Caco-2 (cell line): ENCODE data around the gene ACSL5. TPM values are rescaled to one million over a fixed set of nuclear protein-coding genes. Genes with fewer than 3 reads are reported as not detected.

Experiments
- BruUV-seq: library from RNA; stranded (reverse); fragments of 400-500 nt; replicated peaks from 2 replicates; lab custom pipeline; 2021; lab: Mats Ljungman, UMichigan
- CTCF ChIA-PET: fragments of 300-600 bp; sonication (Branson Sonifier 250); formaldehyde crosslinking; loops from one replicate; lab custom pipeline; 2022; ENCODE audit warnings: antibody characterized with exemption; lab: Charles Lee
- POLR2A ChIA-PET: fragments of 300-600 bp; sonication (Branson Sonifier 250); formaldehyde crosslinking; loops from one replicate; lab custom pipeline; 2022; ENCODE audit warnings: antibody characterized with exemption; lab: Charles Lee
- DNase-seq, 2 experiments: peaks; one replicate each; pipeline versions ENCODE4 v3.0.0 to v3.0.0-alpha.2; 2020 to 2022
- H3K27me3 ChIP-seq: replicated peaks from 2 replicates; pipeline ENCODE4 v1.6.0; 2011; ENCODE audit warnings: low read length; ENCODE audit not compliant: control insufficient read depth, insufficient read depth
- H3K36me3 ChIP-seq: 2 replicates; pipeline ENCODE4 v1.5.1; 2011; ENCODE audit warnings: low read length; ENCODE audit not compliant: control insufficient read depth, insufficient read depth
- H3K4me1 ChIP-seq: fragments of 250-450 bp; sonication (Bioruptor Pico); 2 replicates; pipeline ENCODE4 v1.5.1; 2020; ENCODE audit warnings: mild to moderate bottlenecking
- H3K4me3 ChIP-seq: 2 replicates; pipeline ENCODE4 v1.5.1; 2011; ENCODE audit warnings: low read depth, mild to moderate bottlenecking, control low read depth, low read length
- H3K9me3 ChIP-seq: fragments of 250-450 bp; sonication (Bioruptor Pico); 2 replicates; pipeline ENCODE4 v1.5.1; 2020; ENCODE audit warnings: mild to moderate bottlenecking, moderate library complexity
- H3K27ac Mint-ChIP-seq: one replicate; pipeline ENCODE4 v1.8.0; 2022; ENCODE audit warnings: mixed read lengths; ENCODE audit not compliant: unreplicated experiment
- H3K27me3 Mint-ChIP-seq: one replicate; pipeline ENCODE4 v1.8.0; 2022; ENCODE audit warnings: mixed read lengths; ENCODE audit not compliant: insufficient read depth, unreplicated experiment
- H3K36me3 Mint-ChIP-seq: one replicate; pipeline ENCODE4 v1.8.0; 2022; ENCODE audit warnings: mild to moderate bottlenecking, mixed read lengths; ENCODE audit not compliant: insufficient read depth, unreplicated experiment
- H3K4me1 Mint-ChIP-seq: one replicate; pipeline ENCODE4 v1.8.0; 2022; ENCODE audit warnings: low read depth, mixed read lengths; ENCODE audit not compliant: unreplicated experiment
- H3K4me3 Mint-ChIP-seq: one replicate; pipeline ENCODE4 v1.8.0; 2022; ENCODE audit warnings: mild to moderate bottlenecking, moderate library complexity, mixed read lengths; ENCODE audit not compliant: unreplicated experiment
- H3K9me3 Mint-ChIP-seq: one replicate; pipeline ENCODE4 v1.8.0; 2022; ENCODE audit warnings: mixed read lengths; ENCODE audit not compliant: unreplicated experiment
- intact Hi-C: fragments of 100-400 bp; cut with micrococcal nuclease; formaldehyde crosslinking; loops from one replicate; pipeline ENCODE4 v1.10.0; 2022; ENCODE audit not compliant: unreplicated experiment
- total RNA-seq: library from RNA; stranded (reverse); gene quantifications from 2 replicates; pipeline ENCODE4 v1.2.3, GENCODE V29; 2022
- TF ChIP-seq, protein P1 (sequence below), 2 experiments: fragments of 200-600 bp in 1 of 2; IDR thresholded peaks; 1 replicate in 1 of 2; 2 replicates in 1 of 2; pipeline versions ENCODE4 v1.5.1 to v1.8.0; 2011 to 2022; ENCODE audit warnings: antibody characterized with exemption in 1 of 2, control low read depth in 1 of 2, inconsistent platforms in 1 of 2, low read depth in 1 of 2, low read length in 1 of 2, mild to moderate bottlenecking in 1 of 2, moderate library complexity in 1 of 2; ENCODE audit not compliant: insufficient read depth in 1 of 2, severe bottlenecking in 1 of 2, unreplicated experiment in 1 of 2

Gene ACSL5
- total RNA-seq, 1 experiment from 2014 or later: 46.6 TPM

DNA sequence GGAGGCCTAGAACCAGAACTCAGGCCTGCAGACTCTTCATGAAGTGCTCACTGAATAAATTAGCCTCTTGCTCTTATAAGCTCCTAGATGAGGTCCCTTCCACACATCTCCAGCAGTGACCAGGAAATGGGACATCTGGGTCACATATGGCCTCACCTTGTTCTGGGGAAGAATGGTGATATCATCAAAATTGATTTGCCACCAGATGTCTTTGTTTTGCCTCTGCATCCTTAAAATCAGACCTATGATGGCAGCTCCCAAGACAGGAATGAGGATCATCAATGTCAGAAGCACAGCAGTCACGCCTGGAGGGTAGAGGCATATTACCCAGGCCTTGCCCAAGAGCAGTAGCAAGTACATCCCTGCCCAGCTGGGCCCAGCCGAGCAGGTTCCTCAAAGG is 33.3 kb upstream of the ACSL5 start:
- POLR2A ChIA-PET: no interaction called here

GRCh38 chr10:112343056-112343806 is 30.7 kb upstream of the ACSL5 start:
- no peaks in the 10 kb centered on the region for H3K27me3 Mint-ChIP-seq
- H3K4me1 ChIP-seq: no peaks in the 10 kb centered on the region
- no peaks in the 10 kb centered on the region for H3K36me3 ChIP-seq
- H3K27ac Mint-ChIP-seq: no peak overlapping the region
- no peak for DNase-seq
- ChIA-PET CTCF (interaction anchor here (0.7 kb wide), 1 partner anchor 206 kb away, joined by 8 read pairs; no protein-coding TSS in a partner anchor), POLR2A (interaction anchor here (0.7 kb wide), 1 partner anchor 28 kb away, joined by 10 read pairs; no protein-coding TSS in a partner anchor)
- no peaks in the 10 kb centered on the region for H3K9me3 Mint-ChIP-seq
- intact Hi-C loops: no loop called here
- no TSS peak for BruUV-seq
- H3K27me3 ChIP-seq: no peaks in the 10 kb centered on the region
- TF ChIP-seq, protein P1, sequence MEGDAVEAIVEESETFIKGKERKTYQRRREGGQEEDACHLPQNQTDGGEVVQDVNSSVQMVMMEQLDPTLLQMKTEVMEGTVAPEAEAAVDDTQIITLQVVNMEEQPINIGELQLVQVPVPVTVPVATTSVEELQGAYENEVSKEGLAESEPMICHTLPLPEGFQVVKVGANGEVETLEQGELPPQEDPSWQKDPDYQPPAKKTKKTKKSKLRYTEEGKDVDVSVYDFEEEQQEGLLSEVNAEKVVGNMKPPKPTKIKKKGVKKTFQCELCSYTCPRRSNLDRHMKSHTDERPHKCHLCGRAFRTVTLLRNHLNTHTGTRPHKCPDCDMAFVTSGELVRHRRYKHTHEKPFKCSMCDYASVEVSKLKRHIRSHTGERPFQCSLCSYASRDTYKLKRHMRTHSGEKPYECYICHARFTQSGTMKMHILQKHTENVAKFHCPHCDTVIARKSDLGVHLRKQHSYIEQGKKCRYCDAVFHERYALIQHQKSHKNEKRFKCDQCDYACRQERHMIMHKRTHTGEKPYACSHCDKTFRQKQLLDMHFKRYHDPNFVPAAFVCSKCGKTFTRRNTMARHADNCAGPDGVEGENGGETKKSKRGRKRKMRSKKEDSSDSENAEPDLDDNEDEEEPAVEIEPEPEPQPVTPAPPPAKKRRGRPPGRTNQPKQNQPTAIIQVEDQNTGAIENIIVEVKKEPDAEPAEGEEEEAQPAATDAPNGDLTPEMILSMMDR (IDR thresholded peaks at IDR 0.05; ENCODE audit: insufficient read depth in 1 of 2, low read depth in 1 of 2, low read length in 1 of 2, severe bottlenecking in 1 of 2, unreplicated experiment in 1 of 2): no peak
- H3K4me3 Mint-ChIP-seq: no peak overlapping the region
- no peaks in the 10 kb centered on the region for H3K4me1 Mint-ChIP-seq
- H3K36me3 Mint-ChIP-seq: no peaks in the 10 kb centered on the region
- no peak overlapping the region for H3K4me3 ChIP-seq
- H3K9me3 ChIP-seq: no peaks in the 10 kb centered on the region

More for the DNA sequence above, 33.3 kb upstream of the ACSL5 start:
- no peak overlapping the region for H3K27ac Mint-ChIP-seq
- H3K4me3 ChIP-seq: no peak overlapping the region
- peaks cover 6% of the 10 kb centered on the region for H3K4me1 Mint-ChIP-seq
- peaks cover 7% of the 10 kb centered on the region for H3K4me1 ChIP-seq
- H3K9me3 ChIP-seq: no peaks in the 10 kb centered on the region
- no peaks in the 10 kb centered on the region for H3K36me3 ChIP-seq
- H3K4me3 Mint-ChIP-seq: no peak overlapping the region
- intact Hi-C loops: no loop called here
- H3K36me3 Mint-ChIP-seq: no peaks in the 10 kb centered on the region
- DNase-seq: no peak
- no peaks in the 10 kb centered on the region for H3K9me3 Mint-ChIP-seq
- CTCF ChIA-PET: no interaction called here
- no peaks in the 10 kb centered on the region for H3K27me3 Mint-ChIP-seq
- TF ChIP-seq, protein P1 (IDR thresholded peaks at IDR 0.05; ENCODE audit: insufficient read depth in 1 of 2, low read depth in 1 of 2, low read length in 1 of 2, severe bottlenecking in 1 of 2, unreplicated experiment in 1 of 2): no peak
- H3K27me3 ChIP-seq: no peaks in the 10 kb centered on the region
- no TSS peak for BruUV-seq

- no peak overlapping the region for H3K27ac Mint-ChIP-seq
- CTCF ChIA-PET: interaction anchor here (0.7 kb wide), 1 partner anchor 207 kb away, joined by 8 read pairs; no protein-coding TSS in a partner anchor
Observed at GRCh38 chr10:112344261-112344660, 29.7 kb upstream of the ACSL5 start.

More at GRCh38 chr10:112344261-112344660, 29.7 kb upstream of the ACSL5 start:
- no peak overlapping the region for H3K4me3 Mint-ChIP-seq
- no peaks in the 10 kb centered on the region for H3K4me1 Mint-ChIP-seq
- no peaks in the 10 kb centered on the region for H3K9me3 ChIP-seq
- no peaks in the 10 kb centered on the region for H3K27me3 ChIP-seq
- no peak for DNase-seq
- BruUV-seq: no TSS peak
- POLR2A ChIA-PET: no interaction called here
- TF ChIP-seq, protein P1 (IDR thresholded peaks at IDR 0.05; ENCODE audit: insufficient read depth in 1 of 2, low read depth in 1 of 2, low read length in 1 of 2, severe bottlenecking in 1 of 2, unreplicated experiment in 1 of 2): no peak
- no peaks in the 10 kb centered on the region for H3K36me3 ChIP-seq
- H3K27me3 Mint-ChIP-seq: no peaks in the 10 kb centered on the region
- H3K4me1 ChIP-seq: no peaks in the 10 kb centered on the region
- H3K36me3 Mint-ChIP-seq: no peaks in the 10 kb centered on the region
- no peaks in the 10 kb centered on the region for H3K9me3 Mint-ChIP-seq
- intact Hi-C loops: no loop called here
- H3K4me3 ChIP-seq: no peak overlapping the region
